Neural progenitor cell (in vitro differentiated cells): Measurements from ENCODE around the gene MVB12B. TPM values are rescaled to one million over a fixed set of nuclear protein-coding genes. Genes with fewer than 3 reads are reported as not detected.

ENCODE experiments used
- DNase-seq: peaks from one replicate; pipeline ENCODE4 v3.0.0-alpha.2; 2016; ENCODE audit warnings: low spot score
- H2AFZ ChIP-seq: fragments of 200-600 bp; sonication (generic); replicated peaks from 2 replicates; pipeline ENCODE4 v1.6.1; 2016; ENCODE audit warnings: antibody characterized with exemption
- H3F3A ChIP-seq: fragments of 200-600 bp; sonication (generic); 2 replicates; pipeline ENCODE4 v1.6.1; 2016; ENCODE audit warnings: antibody characterized with exemption, low read depth
- H3K27ac ChIP-seq: fragments of 200-600 bp; sonication (generic); 2 replicates; pipeline ENCODE4 v1.5.1; 2016; ENCODE audit warnings: mild to moderate bottlenecking
- H3K27me3 ChIP-seq: fragments of 200-600 bp; sonication (generic); 2 replicates; pipeline ENCODE4 v1.6.1; 2016; ENCODE audit warnings: mild to moderate bottlenecking, moderate library complexity
- H3K36me3 ChIP-seq: fragments of 200-600 bp; sonication (generic); 2 replicates; pipeline ENCODE4 v1.5.1; 2016
- H3K4me1 ChIP-seq: fragments of 200-600 bp; sonication (generic); 2 replicates; pipeline ENCODE4 v1.6.1; 2016; ENCODE audit warnings: mixed run types
- H3K4me2 ChIP-seq: fragments of 200-600 bp; sonication (generic); 2 replicates; pipeline ENCODE4 v1.6.1; 2016
- H3K4me3 ChIP-seq: fragments of 200-600 bp; sonication (generic); 2 replicates; pipeline ENCODE4 v1.5.1; 2016
- H3K79me2 ChIP-seq: fragments of 200-600 bp; sonication (generic); 2 replicates; pipeline ENCODE4 v1.6.1; 2016; ENCODE audit warnings: low read depth
- H3K9ac ChIP-seq: fragments of 200-600 bp; sonication (generic); 2 replicates; pipeline ENCODE4 v1.6.1; 2016
- H3K9me3 ChIP-seq: fragments of 200-600 bp; sonication (generic); 2 replicates; pipeline ENCODE4 v1.5.1; 2016; ENCODE audit warnings: low read depth
- H4K20me1 ChIP-seq: fragments of 200-600 bp; sonication (generic); 2 replicates; pipeline ENCODE4 v1.6.1; 2016; ENCODE audit warnings: low read depth
- H3K27ac Mint-ChIP-seq: 3 replicates; pipeline ENCODE4 v1.8.0; 2021; ENCODE audit warnings: mixed read lengths
- H3K27me3 Mint-ChIP-seq: 2 replicates; pipeline ENCODE4 v1.8.0; 2022; ENCODE audit warnings: low read depth, mild to moderate bottlenecking, inconsistent platforms, moderate library complexity, mixed read lengths; ENCODE audit not compliant: insufficient read depth
- H3K36me3 Mint-ChIP-seq: 3 replicates; pipeline ENCODE4 v1.8.0; 2021; ENCODE audit warnings: mixed read lengths
- H3K4me1 Mint-ChIP-seq: 3 replicates; pipeline ENCODE4 v1.8.0; 2021; ENCODE audit warnings: mixed read lengths
- H3K4me3 Mint-ChIP-seq: 3 replicates; pipeline ENCODE4 v1.8.0; 2021; ENCODE audit warnings: mild to moderate bottlenecking, moderate library complexity, mixed read lengths
- H3K9me3 Mint-ChIP-seq: 3 replicates; pipeline ENCODE4 v1.8.0; 2020; ENCODE audit warnings: mixed read lengths
- CTCF ChIP-seq: fragments of 200-600 bp; sonication (generic); IDR thresholded peaks from 2 replicates; pipeline ENCODE4 v1.5.1; 2017; ENCODE audit warnings: antibody characterized with exemption, mild to moderate bottlenecking
- EZH2 ChIP-seq: fragments of 200-600 bp; sonication (generic); IDR thresholded peaks from 2 replicates; pipeline ENCODE4 v1.6.1; 2017; ENCODE audit warnings: antibody characterized with exemption, mild to moderate bottlenecking, moderate library complexity
- EZH2phosphoT487 ChIP-seq: fragments of 200-600 bp; sonication (generic); IDR thresholded peaks from 2 replicates; pipeline ENCODE4 v1.6.1; 2017; ENCODE audit warnings: antibody characterized with exemption
- total RNA-seq: library from RNA; depleted of rRNA; stranded (reverse); fragments of >200 nt; gene quantifications from 2 replicates; pipeline ENCODE4 v1.2.3, GENCODE V29; 2015; ENCODE audit warnings: low replicate concordance

MVB12B gene
- total RNA-seq, 1 donor from 2014 or later, result 16.1 TPM

- no peaks in the 10 kb centered on the region for H3K27me3 Mint-ChIP-seq
- no peaks in the 10 kb centered on the region for H3K9me3 ChIP-seq
- peak overlapping the region; percentile 26 for H3K27ac Mint-ChIP-seq
- no peak overlapping the region for H2AFZ ChIP-seq
- H3K4me3 Mint-ChIP-seq, result no peak overlapping the region
- no peaks in the 10 kb centered on the region for H3K9me3 Mint-ChIP-seq
- no peaks in the 10 kb centered on the region for H3K79me2 ChIP-seq
- H3K27ac ChIP-seq, result no peak overlapping the region
- H3K36me3 ChIP-seq, result peaks cover 7% of the 10 kb centered on the region
- no peak for DNase-seq
- peaks cover 35% of the 10 kb centered on the region for H3K36me3 Mint-ChIP-seq
- H3K4me1 ChIP-seq, result no peaks in the 10 kb centered on the region
- H3K4me3 ChIP-seq, result no peak overlapping the region
- H3F3A ChIP-seq, result no peaks in the 10 kb centered on the region
- H3K9ac ChIP-seq, result no peak overlapping the region
- no peak overlapping the region for H3K4me2 ChIP-seq
- TF ChIP-seq CTCF (no peak), EZH2phosphoT487 (no peak), EZH2 (no peak)
- no peaks in the 10 kb centered on the region for H3K27me3 ChIP-seq
- H4K20me1 ChIP-seq, result peaks cover 4% of the 10 kb centered on the region
- peaks cover 10% of the 10 kb centered on the region for H3K4me1 Mint-ChIP-seq
Measured at GRCh38 chr9:126391713-126392661, 65.4 kb downstream of the MVB12B start.

- TF ChIP-seq CTCF (no peak), EZH2 (no peak), EZH2phosphoT487 (no peak)
- peaks cover 31% of the 10 kb centered on the region for H3K36me3 Mint-ChIP-seq
- Histone ChIP-seq H3K27ac (no peak overlapping the region), H3K9me3 (no peaks in the 10 kb centered on the region), H3K4me1 (no peaks in the 10 kb centered on the region), H3K36me3 (peaks cover 7% of the 10 kb centered on the region), H3K9ac (no peak overlapping the region), H3F3A (no peaks in the 10 kb centered on the region), H3K79me2 (no peaks in the 10 kb centered on the region), H3K27me3 (no peaks in the 10 kb centered on the region), H3K4me3 (no peak overlapping the region), H2AFZ (no peak overlapping the region), H3K4me2 (no peak overlapping the region), H4K20me1 (peaks cover 8% of the 10 kb centered on the region)
- no peaks in the 10 kb centered on the region for H3K27me3 Mint-ChIP-seq
- no peak for DNase-seq
- peaks cover 10% of the 10 kb centered on the region for H3K4me1 Mint-ChIP-seq
- H3K27ac Mint-ChIP-seq, result no peak overlapping the region
- no peaks in the 10 kb centered on the region for H3K9me3 Mint-ChIP-seq
- H3K4me3 Mint-ChIP-seq, result no peak overlapping the region
Measured at GRCh38 chr9:126392662-126393371, 66.2 kb downstream of the MVB12B start.

- no peak overlapping the region for H3K4me3 Mint-ChIP-seq
- peaks cover 10% of the 10 kb centered on the region for H3K4me1 Mint-ChIP-seq
- no peak overlapping the region for H3K27ac Mint-ChIP-seq
- H3K27me3 Mint-ChIP-seq, result no peaks in the 10 kb centered on the region
- H3K36me3 Mint-ChIP-seq, result peaks cover 23% of the 10 kb centered on the region
- TF ChIP-seq EZH2phosphoT487 (no peak), EZH2 (no peak), CTCF (no peak)
- H3K4me2 ChIP-seq, result no peak overlapping the region
- DNase-seq, result no peak
- no peak overlapping the region for H3K9ac ChIP-seq
- no peaks in the 10 kb centered on the region for H3F3A ChIP-seq
- no peaks in the 10 kb centered on the region for H3K79me2 ChIP-seq
- no peak overlapping the region for H3K4me3 ChIP-seq
- H3K4me1 ChIP-seq, result no peaks in the 10 kb centered on the region
- peaks cover 7% of the 10 kb centered on the region for H3K36me3 ChIP-seq
- H3K27ac ChIP-seq, result no peak overlapping the region
- H2AFZ ChIP-seq, result no peak overlapping the region
- H3K27me3 ChIP-seq, result no peaks in the 10 kb centered on the region
- H4K20me1 ChIP-seq, result peaks cover 15% of the 10 kb centered on the region
- H3K9me3 ChIP-seq, result no peaks in the 10 kb centered on the region
- no peaks in the 10 kb centered on the region for H3K9me3 Mint-ChIP-seq
Measured at GRCh38 chr9:126393876-126394275, 67.2 kb downstream of the MVB12B start.
